A172 (cell line): ENCODE measurements around the gene SLAMF9. TPM values are rescaled to one million over a fixed set of nuclear protein-coding genes. Genes with fewer than 3 reads are reported as not detected.
A peak's percentile ranks its signal among the peaks of the same experiment; 100 is the strongest.
"Not testable (repeated sequence)": the region's sequence is repeated elsewhere in the genome, so short reads cannot be mapped to it uniquely, and the experiment has no call there.

Source experiments
- DNase-seq: peaks from one replicate; pipeline ENCODE4 v3.0.0-alpha.2; 2015; ENCODE audit warnings: low spot score
- total RNA-seq: library from RNA; depleted of rRNA; stranded (reverse); fragments of >200 nt; shearing (Covaris generic); gene quantifications from 2 replicates; pipeline ENCODE4 v1.2.3, GENCODE V29; 2014

SLAMF9 gene
- total RNA-seq, 1 experiment from 2014 or later, result not detected

DNA sequence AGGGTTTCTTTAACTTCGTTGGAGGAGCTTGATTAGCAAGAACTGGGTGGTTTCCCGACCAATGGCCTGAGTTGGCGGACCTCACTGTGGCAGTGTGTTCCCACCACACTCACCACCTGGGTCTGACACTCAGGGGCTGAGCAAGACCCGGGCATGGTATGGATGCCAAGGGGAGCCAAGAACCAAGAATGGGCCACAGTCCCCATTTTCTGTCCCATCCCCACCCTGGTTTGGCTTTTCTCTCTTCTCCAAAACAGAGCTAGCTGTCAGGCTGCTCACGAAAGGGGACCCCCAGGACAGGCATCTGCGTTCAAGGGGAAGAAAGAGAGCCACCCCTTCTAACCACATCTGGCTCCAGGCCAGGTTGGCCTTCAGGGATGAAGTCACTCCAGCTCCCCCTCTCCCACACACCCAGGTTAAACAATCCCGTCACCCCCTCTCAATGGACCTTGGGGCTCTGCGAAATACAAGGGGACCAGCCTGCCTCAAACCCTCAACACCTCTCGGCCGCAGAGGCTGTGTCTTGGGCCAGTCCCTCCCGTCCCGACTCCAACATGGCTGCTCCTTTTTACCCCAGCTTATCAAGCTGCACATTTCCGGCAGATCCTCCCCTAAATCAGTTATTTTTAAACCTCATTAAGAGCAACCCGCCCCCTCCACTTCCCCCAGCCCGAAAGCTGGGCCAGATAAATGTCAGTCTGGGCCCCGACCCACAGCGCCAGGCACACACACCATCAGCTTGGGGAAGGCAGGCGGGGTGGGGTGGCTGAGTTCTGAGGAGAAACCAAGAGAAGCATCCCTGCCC, 32.1 kb downstream of the SLAMF9 start:
- peak; percentile 75 for DNase-seq

DNA sequence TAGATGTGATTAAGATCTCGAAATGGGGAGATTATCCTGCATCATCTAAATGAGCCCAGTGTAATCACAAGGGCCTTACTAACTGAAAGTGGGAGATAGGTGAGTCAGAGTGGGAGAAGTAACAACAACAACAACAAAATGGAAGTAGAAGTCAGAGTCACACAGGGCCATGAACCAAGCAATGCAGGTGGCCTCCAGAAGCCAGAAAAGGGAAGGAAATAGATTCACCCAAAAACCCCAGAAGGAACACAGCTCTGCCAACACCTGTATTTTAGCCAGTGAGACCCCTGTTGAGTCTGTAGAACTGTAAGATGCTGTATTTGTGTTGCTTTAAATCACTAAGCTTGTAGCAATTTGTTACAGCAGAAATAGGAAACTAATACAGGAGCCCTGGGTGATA, 32.8 kb downstream of the SLAMF9 start:
- peak; percentile 59 for DNase-seq

DNA sequence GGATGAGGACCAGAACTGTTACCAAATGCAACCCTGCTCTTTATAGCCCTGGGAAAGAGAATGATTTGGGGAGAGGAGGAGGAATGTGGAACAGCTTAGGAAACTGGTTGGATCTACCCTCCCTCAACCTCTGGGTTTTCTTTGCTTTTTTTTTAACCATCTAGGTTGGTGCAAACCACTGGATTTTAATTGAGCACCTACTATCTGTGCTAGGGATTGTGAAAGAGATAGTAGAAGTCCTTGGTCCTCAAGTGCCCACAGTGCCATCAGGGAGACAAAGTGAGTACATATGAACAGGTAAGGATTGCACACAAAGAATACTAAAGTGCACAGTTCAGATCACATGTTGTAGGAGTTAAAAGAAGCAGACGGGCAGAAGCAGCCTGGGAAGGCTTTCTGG, 33.4 kb downstream of the SLAMF9 start:
- no peak for DNase-seq

DNA sequence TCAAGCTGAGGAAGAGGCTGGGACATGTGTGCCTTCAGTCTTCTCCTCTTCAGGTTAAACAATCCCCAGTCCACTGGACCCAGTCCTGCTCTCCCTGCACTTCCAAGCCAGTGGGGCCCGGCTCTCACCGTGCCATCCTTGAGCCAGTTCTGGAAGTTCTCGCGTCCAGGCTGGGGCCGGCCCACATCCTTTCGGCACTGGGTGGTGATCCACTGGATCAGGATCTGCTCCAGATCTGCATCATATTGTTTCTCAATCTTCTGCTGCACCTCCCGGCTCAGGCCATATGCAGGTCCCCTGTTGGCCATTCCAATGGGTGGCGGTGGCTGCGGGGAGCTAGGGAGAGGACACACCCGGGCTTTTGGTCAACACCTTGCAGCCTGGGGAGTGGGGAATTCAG, 33.8 kb downstream of the SLAMF9 start:
- DNase-seq, result no peak

DNA sequence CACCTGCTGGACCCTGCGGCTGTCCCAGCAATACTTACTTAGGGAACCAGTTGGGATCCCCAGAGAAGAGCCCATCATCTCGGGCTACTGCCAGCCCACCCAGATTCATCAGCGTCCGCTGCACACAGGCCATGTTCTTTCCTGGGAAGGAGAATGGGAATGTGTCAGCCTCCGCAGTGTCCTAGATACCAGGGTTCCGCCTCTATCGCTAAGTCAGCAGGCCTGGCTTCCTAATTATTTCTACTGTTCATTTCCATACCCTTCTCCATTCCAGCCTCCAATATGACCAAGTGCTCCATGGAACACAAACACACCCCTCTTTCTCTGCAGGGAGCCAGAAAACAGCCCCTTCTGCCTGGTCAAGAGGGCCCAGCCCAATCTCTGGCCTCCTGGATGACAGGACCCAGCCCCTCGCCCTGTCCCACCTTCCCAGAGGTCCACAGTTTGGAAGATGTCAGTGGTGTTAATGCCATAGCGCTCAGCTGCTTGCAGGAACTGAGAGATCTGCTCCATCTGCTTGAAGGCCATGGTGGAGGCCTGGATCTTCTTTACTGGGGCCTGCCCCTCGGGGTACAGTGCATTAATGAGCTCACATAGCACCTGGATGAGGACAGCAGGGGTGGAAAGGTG, 34.7 kb downstream of the SLAMF9 start:
- DNase-seq, result no peak

DNA sequence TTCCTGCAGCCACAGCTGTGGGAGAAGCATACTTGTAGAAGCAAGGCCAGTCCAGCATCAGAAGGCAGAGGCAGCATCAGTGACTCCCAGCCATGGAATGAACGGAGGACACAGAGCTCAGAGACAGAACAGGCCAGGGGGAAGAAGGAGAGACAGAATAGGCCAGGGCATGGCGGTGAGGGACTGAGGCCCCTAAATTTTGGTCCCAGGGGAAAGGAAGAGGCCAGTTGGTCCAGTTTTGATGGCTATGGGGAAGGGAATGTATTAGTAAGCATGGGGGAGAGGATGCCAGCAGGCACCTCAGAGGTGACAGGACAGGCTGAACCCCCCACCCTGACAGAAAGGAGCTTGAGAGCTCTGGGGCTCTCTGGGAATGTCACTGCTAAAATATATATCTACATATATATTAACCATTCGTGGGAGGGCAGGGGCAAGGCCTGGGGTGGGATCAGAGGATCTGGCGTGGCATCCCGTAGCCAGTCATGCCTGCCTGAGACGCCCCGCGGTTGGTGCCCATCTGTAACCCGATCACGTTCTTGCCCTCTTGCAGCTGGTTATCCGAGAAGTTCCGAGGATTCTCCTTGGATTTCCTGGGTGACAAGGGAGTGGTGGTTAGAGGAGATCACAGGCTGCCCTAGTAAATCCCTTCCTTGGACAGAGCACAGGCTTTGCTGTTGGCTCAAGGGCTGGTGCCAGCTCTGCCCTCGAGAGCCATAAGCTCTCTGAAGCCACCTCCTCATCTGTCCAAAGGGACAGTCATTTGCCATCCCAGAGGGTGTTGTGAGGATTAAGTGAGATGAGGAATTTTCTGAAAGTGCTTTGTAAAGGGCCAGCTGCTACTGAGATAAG, 35.5 kb downstream of the SLAMF9 start:
- DNase-seq, result no peak

DNA sequence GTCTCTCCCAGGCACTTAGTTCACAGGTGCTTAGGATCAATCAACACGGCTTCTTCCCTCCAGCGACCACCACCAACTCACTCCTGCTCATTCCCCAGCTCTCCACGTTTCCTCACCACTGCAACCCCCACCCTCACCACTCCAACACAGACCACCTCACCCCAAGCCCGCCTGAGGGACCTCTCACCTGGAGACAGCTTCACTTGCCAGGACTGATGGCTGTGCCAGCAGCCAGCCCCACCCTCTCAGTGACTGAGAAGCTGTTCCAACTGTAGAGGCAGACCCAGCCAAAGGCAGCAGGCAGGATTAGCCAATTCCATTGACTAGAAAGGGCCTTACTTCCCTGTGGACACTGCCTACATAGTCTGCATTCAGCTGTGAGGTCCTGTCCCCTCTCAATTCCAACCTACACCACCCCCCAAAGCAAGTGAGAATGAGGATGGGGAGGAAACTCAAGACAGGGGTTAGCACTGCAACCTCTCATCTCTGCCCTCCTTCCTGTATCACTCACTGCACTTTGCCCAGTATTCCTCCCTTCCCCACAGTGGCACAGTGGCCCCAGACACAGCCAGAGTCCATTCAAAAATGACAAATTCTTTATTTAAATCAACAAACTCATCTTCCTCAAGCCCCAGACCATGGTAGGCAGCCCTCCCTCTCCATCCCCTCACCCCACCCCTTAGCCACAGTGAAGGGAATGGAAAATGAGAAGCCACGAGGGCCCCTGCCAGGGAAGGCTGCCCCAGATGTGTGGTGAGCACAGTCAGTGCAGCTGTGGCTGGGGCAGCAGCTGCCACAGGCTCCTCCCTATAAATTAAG, 36.3 kb downstream of the SLAMF9 start:
- DNase-seq, result peak; percentile 26

DNA sequence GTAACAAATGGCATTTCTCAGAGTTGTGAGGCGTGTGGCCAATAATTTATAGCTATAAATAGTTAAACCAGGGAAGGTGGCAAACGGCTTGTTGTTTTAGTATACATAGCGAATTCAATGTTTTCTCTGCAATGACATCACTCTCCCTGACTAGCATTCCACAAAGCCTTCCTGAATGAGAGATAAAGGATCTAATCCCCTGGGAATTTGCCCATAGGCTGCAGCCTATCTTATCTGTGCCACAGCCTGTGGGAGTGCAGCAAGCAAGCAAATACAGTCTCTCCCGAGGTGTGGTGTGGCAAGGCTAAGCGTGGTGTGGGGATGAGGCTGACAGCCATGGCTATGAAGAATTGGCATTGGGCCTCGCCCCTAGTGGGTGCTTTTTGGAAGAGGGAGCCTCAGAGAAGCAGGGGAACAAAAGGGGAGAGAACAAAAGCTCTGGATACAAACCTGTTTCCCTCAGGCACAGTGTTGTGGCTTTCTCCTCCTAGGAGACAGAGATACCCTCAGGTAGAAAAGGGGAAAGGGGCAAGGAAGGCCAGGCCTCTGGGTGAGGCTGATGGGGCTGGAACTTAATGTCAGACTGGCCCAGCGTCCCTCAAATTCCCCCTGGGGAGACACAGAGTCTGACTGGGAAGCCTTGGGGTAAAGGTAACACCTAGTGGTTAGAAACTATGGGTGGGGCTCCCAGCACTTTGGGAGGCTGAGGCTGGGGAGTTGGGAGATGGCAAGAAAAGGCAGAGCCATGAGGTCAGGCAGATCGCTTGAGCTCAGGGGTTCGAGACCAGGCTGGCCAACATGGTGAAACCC, 37.6 kb downstream of the SLAMF9 start:
- DNase-seq, result peak; percentile 100

DNA sequence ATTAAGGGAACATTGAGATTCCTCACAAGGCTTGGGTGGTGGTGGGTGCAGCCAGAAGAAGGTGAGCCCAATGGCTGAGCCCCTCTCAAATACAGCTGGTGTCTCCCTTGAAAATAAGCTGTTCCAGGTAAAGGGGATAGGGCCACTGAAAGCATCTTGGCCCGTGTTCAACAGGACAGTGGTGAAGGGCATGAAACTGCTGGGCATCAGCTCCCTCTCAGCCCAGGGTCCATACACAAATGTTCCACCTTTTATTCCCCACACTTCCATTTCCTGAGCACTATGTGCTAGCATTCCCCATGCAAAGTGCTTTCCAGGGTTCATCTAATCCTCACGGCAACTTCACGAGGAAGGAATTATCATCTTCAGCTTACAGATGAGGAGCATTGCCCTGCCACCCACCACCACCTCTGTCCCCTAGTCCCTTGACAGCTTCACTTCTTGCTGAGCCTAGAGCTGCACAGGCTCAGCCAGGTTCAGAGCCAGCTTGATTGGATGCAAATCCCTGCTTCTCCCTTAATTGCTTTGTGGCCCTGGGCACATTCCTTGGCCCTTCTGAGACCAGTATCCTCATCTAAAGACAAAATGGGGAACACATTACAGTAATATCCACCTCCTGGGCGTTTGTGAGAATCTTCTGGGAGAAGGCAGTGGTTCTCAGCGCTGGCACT, 38.3 kb downstream of the SLAMF9 start:
- DNase-seq, result peak; percentile 23

DNA sequence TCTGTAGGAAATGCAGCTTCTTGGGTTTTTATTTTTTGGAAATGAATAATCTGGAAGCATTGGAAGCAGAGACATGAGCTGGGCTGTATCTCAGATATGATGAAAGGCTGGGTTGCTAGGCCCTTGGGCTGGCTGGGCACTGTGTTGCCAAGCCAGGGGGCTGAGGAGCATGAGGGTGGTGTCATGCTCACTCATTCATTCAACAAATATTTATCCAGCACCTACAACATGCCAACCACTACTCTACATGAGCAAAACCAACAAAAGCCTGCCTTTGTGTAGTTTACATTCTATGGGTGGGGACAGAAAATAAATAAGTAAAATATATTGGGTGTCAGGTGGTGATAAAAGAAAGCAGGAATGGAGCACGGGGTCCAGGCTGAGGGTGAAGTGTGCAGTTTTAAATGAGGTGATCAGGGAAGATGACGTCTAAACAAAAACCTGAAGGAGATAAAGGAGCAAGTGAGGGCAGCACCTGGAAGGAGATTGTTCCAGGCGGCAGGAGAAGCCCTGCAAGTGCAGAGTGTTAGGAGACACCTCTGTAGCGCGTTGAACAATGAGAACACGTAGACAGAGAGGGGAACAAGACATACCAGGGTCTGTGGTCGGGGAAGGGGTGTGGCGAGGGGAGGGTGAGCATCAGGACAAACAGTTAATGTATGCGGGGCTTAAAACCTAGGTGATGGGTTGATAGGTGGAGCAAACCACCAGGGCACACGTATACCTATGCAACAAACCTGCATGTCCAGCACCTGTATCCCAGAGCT, 39.6 kb downstream of the SLAMF9 start:
- no peak for DNase-seq

DNA sequence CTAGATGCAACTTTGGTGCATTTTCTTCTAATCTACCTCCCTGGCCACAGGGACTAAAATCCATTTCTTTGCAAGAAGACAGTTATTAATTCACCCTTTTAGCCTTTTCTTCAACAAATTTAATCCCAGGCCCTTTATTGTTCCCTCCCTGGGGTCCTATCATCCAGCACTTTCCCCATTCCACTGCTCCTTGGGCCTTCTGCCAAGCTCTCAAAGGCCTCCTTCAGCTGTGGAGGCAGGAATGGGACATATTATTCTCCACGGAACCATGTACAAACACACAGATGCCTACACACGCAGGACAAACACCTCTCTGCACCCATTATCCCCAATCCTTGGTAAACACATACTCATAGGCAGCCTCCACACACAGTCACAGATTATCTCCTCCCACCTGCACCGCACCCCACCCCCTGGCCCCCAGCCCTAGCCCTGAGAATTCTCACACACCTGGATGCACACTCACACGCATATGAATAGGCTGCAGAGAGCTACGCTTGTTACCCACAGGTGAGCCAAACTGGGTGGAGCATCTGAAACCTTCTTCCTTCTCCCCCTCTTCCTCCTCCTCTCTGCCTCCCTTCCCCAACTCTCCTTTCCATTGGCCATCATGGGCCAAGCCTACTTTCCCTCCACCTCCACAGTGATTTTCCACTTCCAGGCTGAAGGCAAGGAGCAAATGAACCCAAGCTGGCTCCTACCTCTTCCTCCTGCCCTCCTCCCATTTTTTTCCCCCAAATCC, 40.4 kb downstream of the SLAMF9 start:
- no peak for DNase-seq

DNA sequence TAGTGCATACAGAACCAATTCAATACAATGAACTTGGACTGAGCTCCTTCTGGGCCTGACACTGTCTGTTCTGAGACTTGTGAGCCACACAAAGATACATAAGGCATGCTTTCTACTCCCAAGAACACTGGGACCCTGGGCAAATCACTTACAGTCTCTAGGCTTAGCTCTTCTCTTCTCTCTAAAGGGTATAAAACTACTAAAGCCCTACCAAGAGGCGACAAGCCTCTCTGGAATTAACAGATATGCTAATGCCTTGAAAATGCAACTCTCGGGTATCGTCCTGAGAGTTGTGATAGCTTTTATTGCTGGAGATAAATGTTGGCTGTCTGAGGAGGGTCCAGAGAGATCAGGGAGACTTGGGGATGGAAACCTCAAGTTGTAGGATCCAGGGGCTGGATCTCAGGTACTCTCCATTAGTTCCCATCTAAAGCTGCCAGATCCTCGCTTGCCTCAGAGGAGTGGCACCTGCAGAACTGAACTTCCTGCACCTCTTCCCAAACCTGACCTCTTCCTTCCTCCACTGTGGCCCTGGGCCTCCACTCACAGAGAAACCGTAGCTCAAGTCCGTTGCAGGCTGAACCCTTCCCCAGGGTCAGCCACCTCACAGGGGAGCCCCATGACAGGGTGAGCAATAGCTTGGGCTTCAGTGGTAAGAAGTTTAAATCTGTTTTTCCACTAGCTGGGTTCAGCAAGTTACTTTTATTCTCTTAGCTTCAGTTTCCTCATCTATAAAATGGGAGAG, 42.5 kb downstream of the SLAMF9 start:
- no peak for DNase-seq

DNA sequence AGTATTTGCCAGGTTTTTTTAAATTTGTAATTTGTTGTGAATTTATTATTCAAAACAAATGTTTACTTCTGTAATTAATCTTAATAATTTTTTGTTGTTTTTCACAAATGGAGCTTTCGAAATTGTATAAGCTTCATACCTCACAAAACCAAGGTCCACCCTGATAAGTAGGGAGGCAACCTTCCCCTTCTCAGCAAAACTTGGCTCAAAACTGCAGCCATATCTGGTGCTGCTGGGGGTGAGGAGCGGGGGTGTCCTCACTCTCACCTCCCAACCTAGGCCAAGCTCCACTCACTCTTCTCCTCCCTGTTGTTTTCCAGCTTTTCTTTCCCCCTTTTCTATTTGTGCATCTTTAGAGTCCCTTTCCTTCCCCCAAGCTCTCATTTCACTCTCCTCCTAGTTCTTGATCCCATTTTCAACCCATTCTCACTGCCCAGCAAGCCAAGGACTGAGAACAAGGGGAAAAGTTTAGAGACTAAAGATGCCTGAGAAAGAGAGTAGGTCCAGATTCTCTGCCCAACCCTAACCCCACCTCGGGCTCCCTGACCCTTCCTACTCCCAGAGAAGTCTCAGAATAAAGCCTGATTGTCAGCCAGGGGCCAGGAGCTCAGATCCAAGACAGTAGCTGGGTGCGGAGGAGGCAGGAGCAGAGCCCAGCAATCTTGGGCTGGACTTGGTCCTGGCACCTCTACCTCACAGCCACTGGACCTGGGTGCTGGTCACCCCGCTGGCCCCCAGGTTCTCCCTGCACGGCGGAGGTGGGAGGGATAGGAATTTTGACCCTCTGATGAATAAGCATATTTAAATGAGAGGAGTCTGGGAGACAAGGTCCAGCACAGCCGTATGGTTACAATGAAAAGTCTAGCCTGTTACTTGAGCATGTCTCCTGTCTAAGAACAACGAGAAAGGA, 45.8 kb downstream of the SLAMF9 start:
- no peak for DNase-seq

DNA sequence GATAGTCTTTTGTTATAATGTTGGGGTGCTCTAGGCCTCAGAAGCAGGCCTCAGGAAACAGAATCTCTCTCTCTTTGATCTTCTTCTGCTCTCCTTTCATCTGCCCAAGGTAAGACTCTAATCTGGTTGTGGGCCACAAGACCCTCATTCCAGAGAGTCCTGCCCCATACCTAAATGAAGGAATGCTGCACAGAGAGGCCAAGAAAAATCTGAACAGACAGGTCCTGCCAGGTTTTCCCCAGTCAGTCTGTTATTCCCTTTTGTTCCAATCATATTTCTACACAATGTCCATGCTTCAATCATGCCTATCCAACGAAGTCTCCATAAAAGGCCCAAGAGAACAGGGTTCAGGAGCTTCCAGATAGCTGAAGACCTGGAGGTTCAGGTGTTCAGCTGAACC, 47.1 kb downstream of the SLAMF9 start:
- no peak for DNase-seq

DNA sequence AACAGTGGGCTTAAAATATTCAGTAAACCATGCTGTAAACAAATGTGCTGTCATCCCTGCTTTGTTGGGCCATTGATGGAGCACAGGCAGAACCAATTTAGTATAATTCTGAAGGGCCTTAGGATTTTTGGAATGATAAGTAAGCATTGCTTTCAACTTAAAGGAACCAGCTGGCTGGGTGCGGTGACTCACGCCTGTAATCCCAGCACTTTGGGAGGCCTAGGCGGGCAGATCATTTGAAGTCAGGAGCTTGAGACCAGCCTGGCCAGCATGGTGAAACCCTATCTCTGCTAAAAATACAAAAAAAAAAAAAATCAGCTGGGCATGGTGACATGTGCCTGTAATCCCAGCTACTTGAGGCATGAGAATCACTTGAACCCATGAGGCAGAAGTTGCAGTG, 50.0 kb downstream of the SLAMF9 start:
- not testable (repeated sequence) for DNase-seq

DNA sequence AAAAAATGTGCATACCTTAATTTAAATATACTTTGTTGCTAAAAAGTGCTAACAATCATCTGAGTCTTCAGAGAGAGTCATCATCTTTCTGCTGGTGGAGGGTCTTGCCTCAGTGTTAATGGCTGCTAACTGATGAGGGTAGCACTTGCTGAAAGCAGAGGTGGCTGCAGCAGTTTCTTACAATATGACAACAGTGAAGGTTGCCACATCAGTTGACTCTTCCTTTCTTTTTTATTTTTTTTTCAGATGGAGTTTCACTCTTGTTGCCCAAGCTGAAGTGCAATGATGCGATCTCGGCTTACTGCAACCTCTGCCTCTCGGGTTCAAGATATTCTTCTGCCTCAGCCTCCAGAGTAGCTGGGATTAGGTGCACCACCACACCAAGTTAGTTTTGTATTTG, 51.5 kb downstream of the SLAMF9 start:
- no peak for DNase-seq
